SHP77 (cell line): Measurements from ENCODE around the gene L3MBTL4.
"Not testable (repeated sequence)": the region's sequence is repeated elsewhere in the genome, so short reads cannot be mapped to it uniquely, and the experiment has no call there.

Experiments used
- DNase-seq, 2 experiments: peaks; one replicate each; lab custom pipeline; 2025; lab: John Stamatoyannopoulos, UW

L3MBTL4 gene

DNA sequence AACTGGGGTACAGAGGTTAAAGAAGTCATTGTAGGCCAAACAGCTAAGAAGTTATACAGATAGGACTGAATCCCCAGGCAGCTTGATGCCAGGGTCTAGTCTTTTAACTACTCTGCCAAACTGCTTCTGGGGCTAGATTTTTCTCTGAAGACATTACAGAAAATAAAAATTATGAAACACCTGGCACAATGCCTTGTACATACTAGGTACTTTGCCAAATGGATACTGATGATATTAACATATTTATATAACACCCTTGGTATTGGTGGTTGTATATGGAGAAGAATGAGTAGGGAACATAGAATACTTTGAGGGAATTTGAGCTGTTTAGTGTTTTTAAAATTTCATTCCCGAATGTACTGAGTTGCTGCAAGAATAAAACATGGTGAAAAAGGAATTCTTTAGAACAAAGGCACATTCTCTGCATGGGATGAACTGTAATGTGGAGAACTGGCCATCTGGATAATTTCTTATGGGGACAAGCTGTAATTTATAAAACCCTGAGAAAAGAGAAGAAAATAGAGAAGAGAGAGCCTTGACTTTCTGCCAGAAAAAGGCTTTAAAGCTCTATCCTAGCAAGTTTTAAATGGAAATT, 308.5 kb downstream of the L3MBTL4 start:
- DNase-seq, result no peak

DNA sequence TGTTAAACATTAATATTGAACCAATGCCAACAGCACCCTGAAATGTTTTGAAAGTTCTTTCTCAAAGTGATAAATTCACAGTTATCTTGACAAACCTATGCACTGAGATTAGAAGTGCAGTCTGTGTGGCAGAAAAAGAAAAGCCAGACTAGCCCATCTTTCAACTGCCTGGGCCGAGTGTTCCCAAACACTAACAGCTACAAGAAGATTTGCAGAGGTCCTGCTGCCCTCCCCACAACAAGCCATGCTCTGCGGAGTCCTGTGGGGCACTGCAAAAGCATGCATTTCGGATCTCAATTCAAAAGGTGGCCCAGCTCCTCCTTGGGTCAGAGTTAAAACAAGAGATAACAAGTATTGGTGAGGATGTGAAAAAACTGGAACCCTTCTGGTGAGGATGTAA, 311.0 kb downstream of the L3MBTL4 start:
- DNase-seq, result no peak

DNA sequence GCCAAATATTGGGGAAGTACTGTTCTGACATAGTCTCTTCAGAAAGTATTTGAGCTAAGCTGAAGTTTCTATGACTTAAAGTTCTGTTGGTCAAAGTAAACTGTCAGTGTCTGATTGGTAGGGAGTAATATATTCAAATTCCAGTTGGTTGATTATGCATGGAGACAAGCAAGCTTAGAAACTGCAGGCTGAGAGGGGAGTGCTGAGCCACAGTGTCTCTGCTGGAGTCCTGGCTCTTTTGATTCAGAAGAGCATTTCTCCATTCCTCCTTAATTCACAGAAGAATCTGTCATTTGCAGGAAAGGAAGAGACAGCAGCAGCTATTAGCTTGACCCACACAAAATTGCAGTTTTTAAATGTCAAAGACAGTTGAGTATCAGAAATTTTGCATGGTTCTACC, 318.0 kb downstream of the L3MBTL4 start:
- no peak for DNase-seq

DNA sequence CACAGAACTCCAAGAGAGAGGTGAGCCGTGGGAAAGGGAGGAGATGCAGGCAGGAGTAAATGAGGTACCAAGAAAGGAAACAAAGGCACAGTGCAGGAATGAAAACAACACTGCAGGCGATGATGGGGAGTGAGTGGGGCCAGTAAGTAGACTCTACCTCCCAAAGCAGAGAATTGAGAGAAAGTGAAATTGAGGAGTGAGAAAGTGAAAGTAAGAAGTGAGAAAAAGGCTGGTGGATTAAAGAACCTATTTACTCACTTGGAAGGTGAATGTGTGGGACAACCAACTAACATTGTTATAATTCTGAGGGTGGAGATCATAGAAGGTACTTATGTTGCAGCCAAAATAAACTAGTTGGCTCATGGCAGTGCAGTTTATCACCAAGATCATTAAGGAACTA, 326.3 kb downstream of the L3MBTL4 start:
- no peak for DNase-seq

GRCh38 chr18:6086731-6087130, 328.0 kb downstream of the L3MBTL4 start:
- DNase-seq, result no peak

DNA sequence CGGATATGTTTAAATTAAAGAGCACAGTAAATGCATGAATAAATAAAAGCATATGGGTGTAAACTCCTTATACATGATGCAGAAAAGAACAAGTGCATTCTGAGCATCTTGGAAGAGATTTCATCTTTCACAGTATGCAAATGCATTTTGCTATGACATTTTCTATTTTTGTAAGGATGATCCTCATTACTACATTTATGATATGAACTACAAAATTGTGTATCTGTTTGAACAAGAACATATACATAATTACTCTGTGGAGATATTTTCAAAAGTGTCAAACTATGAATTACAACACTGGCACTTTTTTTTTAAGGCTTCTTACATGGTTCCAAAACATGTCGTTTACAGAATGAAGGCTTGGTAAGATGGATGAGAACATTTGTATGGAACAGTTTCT, 335.3 kb downstream of the L3MBTL4 start:
- no peak for DNase-seq

GRCh38 chr18:6078877-6079276, 335.8 kb downstream of the L3MBTL4 start:
- no peak for DNase-seq

- DNase-seq, result not testable (repeated sequence)
Observed at GRCh38 chr18:6072423-6072822, 342.3 kb downstream of the L3MBTL4 start.

- DNase-seq, result no peak
Observed at GRCh38 chr18:6069539-6069938, 345.2 kb downstream of the L3MBTL4 start.

- no peak for DNase-seq
Observed at GRCh38 chr18:6069103-6069502, 345.6 kb downstream of the L3MBTL4 start.

DNA sequence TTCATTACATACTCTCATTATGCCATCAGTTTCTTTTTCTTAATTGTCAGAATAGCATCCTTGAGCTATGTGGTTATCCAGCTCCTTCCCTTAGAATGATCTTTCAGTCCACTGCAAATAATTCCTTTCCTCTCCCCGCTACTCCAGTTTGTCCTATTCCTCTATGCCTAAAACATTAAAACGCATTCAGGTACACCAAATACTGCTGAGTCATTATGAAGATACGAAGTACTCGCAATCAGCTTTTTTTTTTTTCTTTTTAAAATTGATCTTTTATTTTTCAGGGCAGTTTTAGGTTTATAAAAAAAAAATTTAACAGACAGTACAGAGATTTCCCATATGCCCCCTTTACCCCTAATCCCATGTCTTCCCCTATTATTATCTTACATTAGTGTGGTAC, 354.6 kb downstream of the L3MBTL4 start:
- no peak for DNase-seq

DNA sequence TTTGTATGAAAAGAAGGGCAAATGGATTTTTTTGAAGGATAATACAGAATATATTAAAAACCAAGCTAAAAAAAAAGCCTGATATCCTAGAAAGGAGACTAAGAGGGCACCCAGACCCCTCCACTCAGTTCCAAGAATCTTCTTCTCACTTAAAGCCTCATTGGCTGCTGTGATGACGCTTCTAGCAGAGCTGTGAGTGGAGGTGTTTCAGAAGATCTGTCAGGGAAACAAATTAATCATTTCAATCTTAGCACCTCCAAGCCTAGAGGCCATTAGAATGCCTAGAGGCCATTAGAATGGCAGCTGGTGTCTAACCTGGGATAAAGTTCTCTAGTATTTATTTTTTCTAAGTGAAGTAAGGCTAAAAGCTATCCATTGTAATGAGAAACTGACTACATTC, 355.2 kb downstream of the L3MBTL4 start:
- no peak for DNase-seq

GRCh38 chr18:6058941-6059340, 355.8 kb downstream of the L3MBTL4 start:
- peak; percentile 69 to 82 for DNase-seq

DNA sequence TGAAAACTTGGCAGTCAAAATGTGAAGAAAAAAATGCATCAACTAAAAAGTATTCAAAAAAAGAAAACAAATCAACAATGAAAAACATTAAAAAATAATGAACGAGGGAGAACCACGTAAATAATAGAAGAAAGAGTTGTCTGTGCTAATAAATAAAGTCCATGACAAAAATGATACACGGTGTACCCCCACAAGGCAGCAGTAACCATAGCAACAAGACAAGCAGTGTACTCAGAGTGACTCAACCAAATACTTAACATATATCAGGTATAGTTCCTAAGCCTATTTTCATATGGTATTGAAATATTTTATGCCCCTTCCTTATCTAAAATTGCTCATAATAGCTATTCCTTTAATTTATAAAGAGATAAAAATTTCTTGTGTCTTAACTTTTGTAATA, 357.1 kb downstream of the L3MBTL4 start:
- no peak for DNase-seq

GRCh38 chr18:6056171-6056910, 358.4 kb downstream of the L3MBTL4 start:
- no peak for DNase-seq

DNA sequence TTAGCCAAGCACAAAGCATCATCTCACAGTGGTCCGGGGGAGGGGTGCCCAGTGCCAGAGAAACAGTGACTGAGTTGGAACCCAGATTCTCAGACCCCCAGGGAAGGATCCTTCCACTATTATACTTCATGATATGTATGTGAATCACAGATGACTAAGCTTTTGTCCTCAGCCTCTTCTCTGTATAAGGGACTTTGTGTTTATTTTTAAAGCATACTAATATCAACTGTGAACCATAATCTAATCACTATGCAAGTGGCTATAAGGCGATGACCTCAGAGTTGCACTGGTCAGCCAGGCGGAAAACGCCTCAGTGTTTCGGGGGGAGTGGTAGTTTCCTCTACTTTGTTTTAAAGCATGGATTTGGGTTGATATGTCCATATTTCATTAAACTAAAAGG, 359.0 kb downstream of the L3MBTL4 start:
- DNase-seq, result no peak

DNA sequence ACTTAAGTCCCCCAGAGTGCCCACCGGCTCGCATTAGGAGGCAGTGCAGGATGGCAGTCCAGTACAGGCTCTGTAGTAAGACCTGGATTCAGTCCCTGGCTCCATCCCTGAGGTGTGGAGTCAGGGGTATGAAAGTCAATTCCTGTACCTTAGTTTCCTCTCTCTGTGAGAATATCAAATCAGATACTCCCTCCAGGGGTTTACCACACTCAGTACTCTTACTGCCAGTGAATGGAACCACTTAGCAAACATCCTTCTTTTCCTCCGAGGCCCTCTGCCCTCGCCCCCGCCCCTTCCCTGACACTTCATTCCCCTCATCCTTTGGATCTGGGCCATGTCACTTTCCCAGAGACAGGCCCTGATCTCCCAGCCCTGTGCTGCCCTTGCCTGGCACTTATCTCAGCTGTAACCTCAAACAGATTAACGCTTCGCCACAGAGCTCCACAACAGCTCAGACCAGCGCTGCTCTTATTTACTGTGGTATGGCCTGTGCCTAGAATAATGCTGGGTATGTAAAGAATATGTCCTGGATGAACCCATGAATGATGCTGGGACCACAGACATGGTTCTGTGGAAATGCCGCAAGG, 360.4 kb downstream of the L3MBTL4 start:
- no peak for DNase-seq

DNA sequence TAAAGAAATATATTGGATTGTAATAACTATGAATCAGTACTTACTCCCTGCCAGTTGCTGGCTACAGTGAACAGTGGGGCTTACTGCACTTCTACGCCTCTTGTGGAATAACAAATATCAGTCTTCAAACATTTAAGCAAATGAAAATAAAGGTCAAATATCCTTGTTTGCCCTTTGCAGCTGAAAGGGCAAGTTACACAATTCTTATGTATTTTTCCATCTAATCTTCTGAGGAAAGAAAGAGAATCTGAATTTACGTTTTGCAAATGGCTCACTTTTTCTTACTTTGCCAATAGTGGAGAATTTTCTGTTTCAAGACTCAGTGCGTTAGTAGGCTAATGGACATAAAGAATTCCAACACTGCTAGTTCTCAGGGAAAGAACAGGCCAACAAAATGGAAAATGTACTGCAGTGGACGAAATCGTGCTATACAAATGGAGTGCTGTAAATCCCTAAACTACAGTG, 362.2 kb downstream of the L3MBTL4 start:
- no peak for DNase-seq

- not testable (repeated sequence) for DNase-seq
Observed at GRCh38 chr18:6047596-6047995, 367.1 kb downstream of the L3MBTL4 start.

DNA sequence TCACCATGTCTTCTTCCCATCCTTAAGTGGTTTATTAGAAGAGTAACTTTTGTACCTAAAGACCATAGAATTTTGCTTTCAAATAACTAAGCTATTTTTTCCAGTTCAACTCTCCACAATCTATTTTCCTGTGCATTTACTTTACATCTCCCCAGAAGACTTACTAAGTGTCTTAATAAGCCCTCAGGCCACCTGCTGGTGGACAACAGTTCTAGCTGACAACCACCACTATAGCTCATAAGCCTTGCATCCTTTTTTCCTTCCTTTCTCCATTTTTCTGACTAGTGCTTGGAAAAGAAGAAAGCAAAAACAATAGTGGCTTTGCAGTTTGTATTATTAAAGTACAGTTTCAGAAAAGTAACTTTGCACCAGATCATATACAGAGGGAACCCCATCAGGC, 369.9 kb downstream of the L3MBTL4 start:
- DNase-seq, result no peak

DNA sequence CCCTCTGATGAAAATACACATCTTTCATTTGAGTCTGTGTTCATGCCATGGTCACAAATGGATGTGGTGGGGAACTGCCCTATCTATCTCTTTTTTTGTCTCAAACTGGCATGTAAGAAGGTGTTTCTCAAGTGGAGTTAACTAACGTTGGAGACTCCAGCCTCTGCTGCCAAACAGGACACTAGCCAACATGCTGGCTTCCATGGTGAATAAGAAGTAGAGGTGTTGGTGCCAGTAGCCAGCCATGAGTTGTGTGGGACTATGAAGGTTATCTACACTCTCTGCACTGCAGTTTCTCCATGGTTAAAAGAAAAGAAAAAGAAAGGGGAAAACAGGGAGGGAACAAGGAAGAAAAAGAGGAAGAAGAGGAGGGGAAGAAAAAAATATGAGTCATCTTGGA, 370.4 kb downstream of the L3MBTL4 start:
- no peak for DNase-seq

DNA sequence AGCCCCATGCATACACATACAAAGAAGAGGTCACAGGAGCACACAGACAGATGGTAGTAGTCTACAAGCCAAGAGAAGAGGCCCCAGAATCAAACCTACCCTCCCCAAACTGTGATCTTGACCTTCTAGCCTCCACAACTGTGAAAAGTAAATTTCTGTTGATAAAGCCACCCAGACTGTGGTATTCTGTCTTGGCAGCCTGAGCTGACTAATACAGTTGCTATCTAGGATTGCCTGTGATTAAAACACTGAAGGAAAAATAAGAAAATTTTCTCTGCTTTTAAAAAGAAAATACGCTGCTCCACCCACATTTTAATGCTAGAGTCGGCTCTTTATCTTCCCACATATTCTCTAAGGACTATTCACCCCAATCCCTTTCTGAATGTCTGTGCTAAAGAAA, 375.7 kb downstream of the L3MBTL4 start:
- DNase-seq, result no peak

DNA sequence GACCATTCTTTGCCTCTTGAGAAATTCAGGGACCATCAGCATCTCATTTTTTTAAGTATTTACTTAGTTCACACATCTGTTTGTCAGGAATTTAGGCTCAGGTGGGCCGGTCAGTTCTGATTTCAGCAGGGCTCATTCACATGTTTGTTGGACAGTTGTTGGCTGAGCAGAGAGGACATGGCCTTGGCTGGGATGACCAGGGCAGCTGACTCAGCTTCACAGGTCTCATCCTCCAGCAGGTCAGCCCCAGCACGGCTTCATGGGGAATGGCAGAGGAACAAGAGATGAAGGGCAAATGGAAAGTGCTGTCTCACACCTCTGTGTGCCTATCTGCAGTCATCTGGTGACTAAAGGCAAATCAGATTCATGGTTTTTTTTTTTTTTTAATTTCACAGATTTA, 383.3 kb downstream of the L3MBTL4 start:
- no peak for DNase-seq

- DNase-seq, result no peak
Observed at GRCh38 chr18:6031002-6031401, 383.7 kb downstream of the L3MBTL4 start.
